Ovary (tissue), 9 donors: ENCODE measurements around the gene ACMSD. TPM values are rescaled to one million over a fixed set of nuclear protein-coding genes. Genes with fewer than 3 reads are reported as not detected.

Experiments used
- DNase-seq, 5 donors: peaks; one replicate each; pipeline ENCODE4 v3.0.0-alpha.2; 2019 to 2020
- H3K27ac ChIP-seq, 2 donors: fragments of 200-600 bp; one replicate each; pipeline versions ENCODE4 v1.5.1 to v1.8.0; 2019 to 2022
- H3K27me3 ChIP-seq: fragments of 200-600 bp; one replicate; pipeline ENCODE4 v1.8.0; 2022
- H3K36me3 ChIP-seq: fragments of 200-600 bp; sonication (generic); one replicate; pipeline ENCODE4 v1.5.1; 2019
- H3K4me1 ChIP-seq: one replicate; pipeline ENCODE4 v1.8.1; 2013; ENCODE audit warnings: mild to moderate bottlenecking, moderate library complexity; ENCODE audit not compliant: insufficient read depth
- H3K4me3 ChIP-seq: fragments of 200-600 bp; sonication (generic); one replicate; pipeline ENCODE4 v1.5.1; 2017
- H3K9me3 ChIP-seq, 2 donors: fragments of 200-600 bp in 1 of 2; sonication (generic) in 1 of 2; one replicate each; pipeline versions ENCODE4 v1.5.1 to v1.8.1; 2013 to 2019; ENCODE audit warnings: mild to moderate bottlenecking in 1 of 2, moderate library complexity in 1 of 2
- EP300 ChIP-seq: sonication (generic); formaldehyde crosslinking; IDR thresholded peaks from one replicate; pipeline ENCODE4 v1.6.1; 2017; ENCODE audit warnings: antibody characterized with exemption
- POLR2A ChIP-seq: fragments of 450-650 bp; IDR thresholded peaks from one replicate; pipeline ENCODE4 v1.6.1; 2017; ENCODE audit warnings: antibody characterized with exemption, mild to moderate bottlenecking, moderate library complexity
- WGBS, 3 donors: extraction: QIAGEN DNeasy Blood & Tissue Kit in 1 of 3; methylation state at CpG; one replicate each; pipeline versions ENCODE4 v1.1.5 to v1.1.7; 2013 to 2017; 5-methylcytosine and 5-hydroxymethylcytosine counted together
- intact Hi-C, 4 donors: fragments of 100-400 bp; cut with DNase I; formaldehyde crosslinking; loops; one replicate each; pipeline versions ENCODE4 v1.11.0 to v1.15.1; 2022 to 2023
- polyA plus RNA-seq, 2 donors: library from polyadenylated mRNA; stranded (reverse); fragments of 200-250 nt in 1 of 2; fragments of 350-450 nt in 1 of 2; fragmentation: Illumina TruSeq in 1 of 2; extraction: RNeasy Lipid Tissue Mini Kit (QIAGEN cat#74804) in 1 of 2; gene quantifications; one replicate each; pipeline ENCODE4 v1.2.3, GENCODE V29; 2013 to 2014
- total RNA-seq, 7 donors: library from RNA; depleted of rRNA in 2 of 7; stranded (reverse); fragments of >200 nt in 2 of 7; fragmentation: NEBNext Ultra II Directional in 3 of 7; extraction: Animal tissue kit (Norgen Biotek cat#: 25700) in 3 of 7; gene quantifications; one replicate each; pipeline versions ENCODE4 v1.1.0 to v1.2.4, GENCODE V29; 2016 to 2023
- TF ChIP-seq, protein P1 (sequence below), 3 donors: fragments of 450-650 bp in 2 of 3; fragments of 200-600 bp in 1 of 3; IDR thresholded peaks; one replicate each; pipeline versions ENCODE4 v1.5.1 to v1.8.0; 2016 to 2022; ENCODE audit warnings: antibody characterized with exemption in 3 of 3, mild to moderate bottlenecking in 1 of 3
- donor health status: DM: no; HTN: no; CAD: no; lungs with moderate emphysema.
- donor health status: DM: no; HTN: no; CAD: no.
- donor health status: Bipolar disorder and iron deficiency.
- donor health status: DM: yes; HTN: yes; CAD: no.
- donor health status: DM: no; HTN: no; CAD: no.
- donor health status: DM: yes; HTN: yes; CAD: no.

Gene ACMSD
- total and polyA plus RNA-seq, 9 donors, result not detected

- no peaks in the 10 kb centered on the region for H3K36me3 ChIP-seq
- TF ChIP-seq EP300 (no peak), POLR2A (no peak)
- TF ChIP-seq, protein P1, sequence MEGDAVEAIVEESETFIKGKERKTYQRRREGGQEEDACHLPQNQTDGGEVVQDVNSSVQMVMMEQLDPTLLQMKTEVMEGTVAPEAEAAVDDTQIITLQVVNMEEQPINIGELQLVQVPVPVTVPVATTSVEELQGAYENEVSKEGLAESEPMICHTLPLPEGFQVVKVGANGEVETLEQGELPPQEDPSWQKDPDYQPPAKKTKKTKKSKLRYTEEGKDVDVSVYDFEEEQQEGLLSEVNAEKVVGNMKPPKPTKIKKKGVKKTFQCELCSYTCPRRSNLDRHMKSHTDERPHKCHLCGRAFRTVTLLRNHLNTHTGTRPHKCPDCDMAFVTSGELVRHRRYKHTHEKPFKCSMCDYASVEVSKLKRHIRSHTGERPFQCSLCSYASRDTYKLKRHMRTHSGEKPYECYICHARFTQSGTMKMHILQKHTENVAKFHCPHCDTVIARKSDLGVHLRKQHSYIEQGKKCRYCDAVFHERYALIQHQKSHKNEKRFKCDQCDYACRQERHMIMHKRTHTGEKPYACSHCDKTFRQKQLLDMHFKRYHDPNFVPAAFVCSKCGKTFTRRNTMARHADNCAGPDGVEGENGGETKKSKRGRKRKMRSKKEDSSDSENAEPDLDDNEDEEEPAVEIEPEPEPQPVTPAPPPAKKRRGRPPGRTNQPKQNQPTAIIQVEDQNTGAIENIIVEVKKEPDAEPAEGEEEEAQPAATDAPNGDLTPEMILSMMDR (IDR thresholded peaks at IDR 0.05), result no peak
- no peak overlapping the region for H3K27ac ChIP-seq
- no peak overlapping the region for H3K4me3 ChIP-seq
- H3K4me1 ChIP-seq, result peaks cover 8% of the 10 kb centered on the region
- no peaks in the 10 kb centered on the region for H3K9me3 ChIP-seq
- intact Hi-C loops, result no loop called here
- no peaks in the 10 kb centered on the region for H3K27me3 ChIP-seq
- 86 to 94% (median 89%) methylated on average over 3 of the region's 3 CpGs for WGBS, 3 donors
- DNase-seq, result no peak
Measured at GRCh38 chr2:134932864-134933526, 94.6 kb downstream of the ACMSD start.

GRCh38 chr2:134933732-134934131 is 95.3 kb downstream of the ACMSD start:
- TF ChIP-seq POLR2A (no peak), EP300 (no peak)
- TF ChIP-seq, protein P1 (IDR thresholded peaks at IDR 0.05), result no peak
- Histone ChIP-seq H3K27me3 (no peaks in the 10 kb centered on the region), H3K27ac (no peak overlapping the region), H3K9me3 (no peaks in the 10 kb centered on the region), H3K36me3 (no peaks in the 10 kb centered on the region), H3K4me3 (no peak overlapping the region), H3K4me1 (peaks cover 6% of the 10 kb centered on the region)
- DNase-seq, result no peak
- WGBS, 3 donors, result 89 to 90% (median 90%) methylated on average over 1 of the region's 1 CpG
- intact Hi-C loops, result no loop called here

- Histone ChIP-seq H3K27ac (no peak overlapping the region), H3K4me1 (peaks cover 6% of the 10 kb centered on the region), H3K4me3 (no peak overlapping the region), H3K36me3 (no peaks in the 10 kb centered on the region), H3K9me3 (no peaks in the 10 kb centered on the region), H3K27me3 (no peaks in the 10 kb centered on the region)
- intact Hi-C loops, result no loop called here
- WGBS, 3 donors, result 34 to 48% (median 37%) methylated on average over 2 of the region's 2 CpGs
- TF ChIP-seq, protein P1 (IDR thresholded peaks at IDR 0.05), result no peak
- no peak for TF ChIP-seq POLR2A
- TF ChIP-seq EP300, result no peak
- no peak for DNase-seq
Measured at GRCh38 chr2:134934150-134934549, 95.7 kb downstream of the ACMSD start.

DNA sequence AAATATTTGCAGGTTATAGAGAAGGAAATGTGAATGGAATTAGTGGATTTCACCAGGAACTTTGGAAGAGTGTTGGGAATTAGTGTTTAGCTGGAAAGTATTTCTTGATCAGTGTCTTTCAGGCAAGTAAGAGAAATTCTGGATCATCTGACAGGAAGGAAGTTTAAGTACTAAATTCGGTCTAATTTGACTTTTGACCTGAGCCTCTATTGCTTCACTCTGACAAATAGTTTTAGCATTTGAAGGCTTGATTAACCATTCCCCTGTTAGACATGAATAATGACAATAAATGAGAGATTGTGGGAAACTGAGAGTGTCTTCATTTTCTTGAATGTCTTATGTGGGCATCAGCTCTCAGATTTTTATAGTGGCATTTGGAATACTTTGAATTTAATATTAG is 96.2 kb downstream of the ACMSD start:
- Histone ChIP-seq H3K27ac (no peak overlapping the region), H3K9me3 (no peaks in the 10 kb centered on the region), H3K4me1 (peaks cover 5% of the 10 kb centered on the region), H3K36me3 (no peaks in the 10 kb centered on the region), H3K4me3 (no peak overlapping the region), H3K27me3 (no peaks in the 10 kb centered on the region)
- no peak for DNase-seq
- 11 to 30% (median 13%) methylated on average over 1 of the region's 1 CpG for WGBS, 3 donors
- intact Hi-C loops, result no loop called here
- TF ChIP-seq EP300 (no peak), POLR2A (no peak)
- TF ChIP-seq, protein P1 (IDR thresholded peaks at IDR 0.05), result no peak
